GM10248 (cell line): ENCODE measurements around the gene STX4.

Experiments used
- CTCF ChIA-PET: fragments of 300-600 bp; sonication (Branson Sonifier 250); formaldehyde crosslinking; extraction: SDS; loops from one replicate; lab custom pipeline; 2021; ENCODE audit warnings: antibody characterized with exemption; lab: Yijun Ruan, JAX
- POLR2A ChIA-PET: fragments of 350-650 bp; sonication (Branson Sonifier 250); formaldehyde crosslinking; extraction: SDS; loops from one replicate; lab custom pipeline; 2020; ENCODE audit warnings: antibody characterized with exemption; lab: Yijun Ruan, JAX
- DNase-seq: peaks from one replicate; pipeline ENCODE4 v3.0.0; 2012; ENCODE audit errors: extremely low spot score
- TF ChIP-seq, protein P1 (sequence below): IDR thresholded peaks from 2 replicates; pipeline ENCODE4 v1.5.1; 2012; ENCODE audit warnings: mild to moderate bottlenecking, low read depth; ENCODE audit errors: extremely low read depth, missing control alignments, control extremely low read depth

STX4 gene

DNA sequence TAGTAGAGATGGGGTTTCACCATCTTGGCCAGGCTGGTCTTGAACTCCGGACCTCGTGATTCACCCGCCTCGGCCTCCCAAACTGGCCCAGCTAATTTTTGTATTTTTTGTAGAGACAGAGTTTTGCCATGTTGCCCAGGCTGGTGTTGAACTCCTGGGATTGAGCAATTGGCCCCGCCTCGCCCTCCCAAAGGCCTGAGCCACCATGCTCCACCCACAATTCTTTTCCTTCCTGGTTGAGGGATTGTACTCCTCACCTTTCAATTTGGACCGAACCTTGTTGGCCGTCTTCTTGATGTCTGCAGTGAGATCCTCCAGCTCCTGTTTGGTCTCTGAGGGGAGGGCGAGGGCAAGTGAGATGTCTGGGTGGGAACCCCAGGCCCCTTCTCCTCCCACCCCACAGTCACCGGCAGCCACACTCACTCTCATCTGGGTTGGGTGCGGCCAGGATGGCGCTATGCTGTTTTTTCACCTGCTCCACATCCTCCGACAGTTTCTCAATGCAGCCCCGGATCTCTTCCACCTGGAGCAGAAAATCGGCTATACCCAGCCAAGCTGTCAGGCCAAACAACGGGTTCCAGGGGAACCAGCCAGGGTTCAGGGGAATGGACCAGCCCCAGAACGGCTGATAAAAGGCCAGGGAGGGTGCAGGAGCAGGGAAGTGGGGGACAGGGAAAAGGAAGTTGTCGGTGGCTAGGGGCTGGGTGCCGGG lies 32.5 kb upstream of the STX4 start:
- ChIA-PET CTCF (interaction anchor here (2.1 to 3.2 kb wide), 2 partner anchors 16 to 22 kb away, joined by 6 to 27 read pairs; partner anchors contain the start of gene HSD3B7), POLR2A (interaction anchor here (0.6 kb wide), 1 partner anchor 590 kb away, joined by 3 read pairs; no protein-coding TSS in a partner anchor)
- DNase-seq, result no peak
- TF ChIP-seq, protein P1, sequence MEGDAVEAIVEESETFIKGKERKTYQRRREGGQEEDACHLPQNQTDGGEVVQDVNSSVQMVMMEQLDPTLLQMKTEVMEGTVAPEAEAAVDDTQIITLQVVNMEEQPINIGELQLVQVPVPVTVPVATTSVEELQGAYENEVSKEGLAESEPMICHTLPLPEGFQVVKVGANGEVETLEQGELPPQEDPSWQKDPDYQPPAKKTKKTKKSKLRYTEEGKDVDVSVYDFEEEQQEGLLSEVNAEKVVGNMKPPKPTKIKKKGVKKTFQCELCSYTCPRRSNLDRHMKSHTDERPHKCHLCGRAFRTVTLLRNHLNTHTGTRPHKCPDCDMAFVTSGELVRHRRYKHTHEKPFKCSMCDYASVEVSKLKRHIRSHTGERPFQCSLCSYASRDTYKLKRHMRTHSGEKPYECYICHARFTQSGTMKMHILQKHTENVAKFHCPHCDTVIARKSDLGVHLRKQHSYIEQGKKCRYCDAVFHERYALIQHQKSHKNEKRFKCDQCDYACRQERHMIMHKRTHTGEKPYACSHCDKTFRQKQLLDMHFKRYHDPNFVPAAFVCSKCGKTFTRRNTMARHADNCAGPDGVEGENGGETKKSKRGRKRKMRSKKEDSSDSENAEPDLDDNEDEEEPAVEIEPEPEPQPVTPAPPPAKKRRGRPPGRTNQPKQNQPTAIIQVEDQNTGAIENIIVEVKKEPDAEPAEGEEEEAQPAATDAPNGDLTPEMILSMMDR, result no peak

DNA sequence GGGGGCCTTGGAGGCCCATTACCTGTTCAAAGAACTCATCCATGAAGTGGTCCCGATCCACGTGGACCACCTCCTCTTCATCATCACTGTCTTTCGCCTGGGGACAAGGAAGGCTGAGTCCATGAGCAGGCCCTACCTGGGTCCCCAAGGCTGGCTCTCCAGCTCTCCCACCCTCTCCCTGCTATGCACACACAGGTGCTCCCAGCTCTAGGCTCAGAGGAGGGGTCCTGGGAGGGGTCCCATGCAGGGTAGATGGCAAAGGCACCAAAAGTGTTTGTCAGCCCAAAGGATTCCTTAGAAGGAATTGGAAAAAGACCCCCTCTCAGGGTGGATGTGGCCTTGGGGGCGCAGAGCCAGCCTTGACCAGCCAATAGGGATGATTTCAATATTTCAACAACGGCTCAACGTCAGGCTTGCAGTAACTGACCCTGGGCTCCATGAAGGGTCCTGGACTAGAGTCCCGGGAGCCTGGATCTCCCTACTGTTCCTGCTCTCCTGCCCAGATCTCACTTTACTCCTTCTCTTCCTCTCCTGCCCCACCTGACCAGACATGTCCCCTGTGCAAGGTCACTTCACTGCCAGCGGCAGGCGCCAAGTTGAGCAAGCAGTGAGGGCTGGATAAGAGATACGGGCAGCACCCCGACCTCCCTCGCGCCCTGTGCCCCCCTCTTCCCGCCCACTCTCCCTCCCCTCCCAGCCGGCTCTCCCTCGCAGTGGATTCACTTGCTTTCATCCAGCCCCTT lies 31.7 kb upstream of the STX4 start:
- ChIA-PET POLR2A (interaction anchor here (0.5 kb wide), 1 partner anchor 21 kb away, joined by 3 read pairs; no protein-coding TSS in a partner anchor), CTCF (interaction anchor here (1.0 to 1.5 kb wide), 3 partner anchors 16 to 140 kb away, joined by 4 to 6 read pairs (median 5); partner anchors contain the start of gene HSD3B7)
- DNase-seq, result no peak
- TF ChIP-seq, protein P1, result no peak

DNA sequence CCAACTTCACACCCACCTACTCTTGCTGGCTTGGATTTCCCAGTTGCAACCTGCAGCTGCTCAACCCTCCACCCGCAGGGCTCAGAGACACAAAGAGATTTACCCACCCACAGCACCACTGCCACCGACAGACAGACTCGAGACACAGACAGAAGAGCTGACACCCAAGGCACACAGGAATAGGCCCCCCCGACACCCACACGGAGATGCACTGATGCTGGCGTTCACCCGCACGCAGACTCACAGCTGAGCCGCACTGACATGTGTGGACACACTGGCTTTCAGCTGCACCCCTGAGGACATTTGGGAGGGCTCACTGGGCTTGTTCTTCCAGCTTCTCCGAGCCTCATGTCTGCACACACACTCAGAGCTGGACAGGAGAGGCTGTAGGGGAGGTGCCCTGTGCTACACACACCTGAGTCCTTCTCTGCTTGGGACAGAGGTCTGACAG lies 31.1 kb upstream of the STX4 start:
- ChIA-PET CTCF (interaction anchor here (1.0 to 2.0 kb wide), 4 partner anchors 13 to 140 kb away, joined by 4 to 7 read pairs (median 6); partner anchors contain the start of gene HSD3B7), POLR2A (interaction anchor here (0.5 kb wide), 1 partner anchor 21 kb away, joined by 3 read pairs; no protein-coding TSS in a partner anchor)
- TF ChIP-seq, protein P1, result no peak
- DNase-seq, result no peak

DNA sequence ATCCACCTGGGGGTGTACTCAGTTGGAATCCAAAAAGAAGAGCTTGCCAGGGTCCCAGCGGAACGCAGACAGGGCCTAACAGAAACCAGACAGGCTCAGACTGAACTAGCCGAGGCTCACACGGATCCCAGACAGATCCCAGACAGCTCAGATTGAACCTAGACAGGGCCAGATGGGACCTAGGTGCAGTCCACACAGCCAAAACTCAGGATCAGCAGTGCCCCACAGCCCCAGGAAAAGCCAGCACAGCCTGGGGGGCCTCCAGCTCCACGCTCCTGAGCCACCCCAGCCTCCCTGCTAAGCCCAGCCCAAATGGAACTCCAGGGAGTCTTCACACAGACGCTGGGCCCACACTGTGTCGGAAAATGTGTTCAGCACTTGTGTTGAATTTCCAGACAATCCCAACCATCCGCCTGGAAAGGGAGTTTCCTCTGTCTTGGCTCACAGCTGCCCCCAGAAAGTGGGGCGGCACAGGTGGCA lies 30.5 kb upstream of the STX4 start:
- POLR2A ChIA-PET, result no interaction called here
- CTCF ChIA-PET, result interaction anchor here (1.0 to 2.0 kb wide), 5 partner anchors 12 to 139 kb away, joined by 3 to 7 read pairs (median 5); partner anchors contain the start of gene HSD3B7
- no peak for DNase-seq
- TF ChIP-seq, protein P1, result no peak

DNA sequence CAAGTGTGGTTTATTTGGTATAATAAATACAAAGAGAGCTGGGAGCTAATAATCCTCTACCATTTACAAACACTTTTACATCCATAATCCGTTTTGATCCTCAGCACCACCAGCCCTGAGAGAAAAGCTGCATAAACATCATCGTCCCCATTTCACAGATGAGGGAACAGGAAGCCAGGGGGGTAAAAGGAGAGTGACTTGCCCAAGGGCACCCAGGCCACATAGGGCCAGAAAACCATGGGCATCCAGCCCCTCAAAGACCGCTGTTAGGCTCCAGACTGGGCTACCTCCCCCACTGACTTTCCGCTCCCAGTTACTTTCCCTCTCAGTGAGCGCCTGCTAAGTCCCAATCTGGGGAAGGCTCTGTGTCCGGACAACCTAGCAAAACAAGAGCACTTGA lies 29.6 kb upstream of the STX4 start:
- ChIA-PET CTCF (interaction anchor here (1.4 to 2.0 kb wide), 2 partner anchors 11 to 25 kb away, joined by 3 to 7 read pairs; no protein-coding TSS in a partner anchor), POLR2A (no interaction called here)
- DNase-seq, result no peak
- TF ChIP-seq, protein P1, result no peak

DNA sequence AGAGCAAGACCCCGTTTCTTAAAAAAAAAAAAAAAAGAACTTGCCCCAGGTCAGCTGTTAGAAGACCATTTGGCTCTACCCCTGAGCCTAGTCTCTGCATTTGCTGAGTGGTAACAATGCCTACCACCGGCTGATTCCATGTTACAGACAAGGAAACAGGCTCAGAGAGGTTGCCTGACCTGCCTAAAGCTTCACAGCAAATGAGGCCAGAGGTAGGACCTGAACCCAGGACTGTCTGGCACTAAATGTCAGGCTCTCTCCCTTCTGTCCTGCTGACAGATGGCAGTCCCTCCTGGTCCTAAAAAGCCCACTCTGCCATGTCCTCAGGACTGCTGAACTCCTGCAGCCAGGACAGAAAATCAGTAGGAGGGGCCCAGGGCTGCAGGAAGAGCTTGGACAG lies 28.7 kb upstream of the STX4 start:
- POLR2A ChIA-PET, result no interaction called here
- DNase-seq, result no peak
- TF ChIP-seq, protein P1, result no peak
- CTCF ChIA-PET, result no interaction called here
